Left forelimb (tissue), 1 donor: ENCODE results near the gene DGUOK.

ENCODE experiments used
- DNase-seq: peaks from one replicate; pipeline ENCODE4 v3.0.0-alpha.2; 2018; ENCODE audit warnings: low spot score

Gene DGUOK

GRCh38 chr2:73979686-73980085 is 53.0 kb downstream of the DGUOK start:
- DNase-seq, result no peak

- DNase-seq, result no peak
These were observed 53.9 kb downstream of the DGUOK start for GRCh38 chr2:73980566-73980965.

- DNase-seq, result no peak
These were observed 54.7 kb downstream of the DGUOK start for GRCh38 chr2:73981081-73982001.

GRCh38 chr2:73982140-73982617 is 55.5 kb downstream of the DGUOK start:
- DNase-seq, result no peak

- no peak for DNase-seq
These were observed 56.9 kb downstream of the DGUOK start for GRCh38 chr2:73983322-73984202.

GRCh38 chr2:73984203-73984921 is 57.7 kb downstream of the DGUOK start, which contains the start of gene TET3:
TSS of gene TET3 (plus strand) at chr2:73984910. CDS start at chr2:73986404, 1,494 bp downstream.
- no peak for DNase-seq

GRCh38 chr2:73984922-73985307 is 58.2 kb downstream of the DGUOK start:
- no peak for DNase-seq

- no peak for DNase-seq
These were observed 58.8 kb downstream of the DGUOK start for GRCh38 chr2:73985308-73986084.

- no peak for DNase-seq
These were observed 59.5 kb downstream of the DGUOK start for GRCh38 chr2:73986085-73986681.

GRCh38 chr2:73987109-73987947 is 60.6 kb downstream of the DGUOK start:
- no peak for DNase-seq

GRCh38 chr2:73987948-73988700 is 61.4 kb downstream of the DGUOK start:
- no peak for DNase-seq

- DNase-seq, result no peak
These were observed 63.3 kb downstream of the DGUOK start for GRCh38 chr2:73989972-73990371.

GRCh38 chr2:73990531-73990930 is 63.9 kb downstream of the DGUOK start:
- DNase-seq, result no peak

GRCh38 chr2:73992036-73992435 is 65.4 kb downstream of the DGUOK start:
- no peak for DNase-seq

GRCh38 chr2:73993376-73993775 is 66.7 kb downstream of the DGUOK start:
- DNase-seq, result no peak

- no peak for DNase-seq
These were observed 67.1 kb downstream of the DGUOK start for GRCh38 chr2:73993778-73994177.

GRCh38 chr2:73994178-73994831 is 67.6 kb downstream of the DGUOK start:
- no peak for DNase-seq

GRCh38 chr2:73995810-73996209 is 69.1 kb downstream of the DGUOK start:
- DNase-seq, result no peak

GRCh38 chr2:73997813-73998212 is 71.1 kb downstream of the DGUOK start:
- no peak for DNase-seq
